Brain microvascular endothelial cell (primary cell): Measurements from ENCODE around the gene HPS1.

Experiments used
- DNase-seq: peaks from one replicate; pipeline ENCODE4 v3.0.0-alpha.2; 2020
- H3K27ac ChIP-seq: fragments of 250-450 bp; sonication (Bioruptor Pico); 2 replicates; pipeline ENCODE4 v1.5.1; 2020; ENCODE audit warnings: mild to moderate bottlenecking, moderate library complexity
- H3K27me3 ChIP-seq: fragments of 250-450 bp; sonication (Bioruptor Pico); replicated peaks from 2 replicates; pipeline ENCODE4 v1.5.1; 2020; ENCODE audit warnings: mild to moderate bottlenecking
- H3K36me3 ChIP-seq: fragments of 250-450 bp; sonication (Bioruptor Pico); replicated peaks from 2 replicates; pipeline ENCODE4 v1.5.1; 2020; ENCODE audit warnings: mild to moderate bottlenecking
- H3K4me3 ChIP-seq: 2 replicates; pipeline ENCODE4 v1.5.1; 2011; ENCODE audit warnings: low read depth, mild to moderate bottlenecking, control low read depth, low read length, moderate library complexity
- CTCF ChIP-seq: IDR thresholded peaks from 2 replicates; pipeline ENCODE4 v1.5.1; 2011; ENCODE audit warnings: low read depth, mild to moderate bottlenecking, moderate library complexity, low read length, control low read depth, inconsistent platforms; ENCODE audit errors: missing control alignments
- in situ Hi-C: cut with HindIII; loops from 2 replicates; pipeline ENCODE4 v1.10.0; 2017; ENCODE audit warnings: low sequenced_read_pairs, low pct_ligation_motif_present

Gene HPS1

DNA sequence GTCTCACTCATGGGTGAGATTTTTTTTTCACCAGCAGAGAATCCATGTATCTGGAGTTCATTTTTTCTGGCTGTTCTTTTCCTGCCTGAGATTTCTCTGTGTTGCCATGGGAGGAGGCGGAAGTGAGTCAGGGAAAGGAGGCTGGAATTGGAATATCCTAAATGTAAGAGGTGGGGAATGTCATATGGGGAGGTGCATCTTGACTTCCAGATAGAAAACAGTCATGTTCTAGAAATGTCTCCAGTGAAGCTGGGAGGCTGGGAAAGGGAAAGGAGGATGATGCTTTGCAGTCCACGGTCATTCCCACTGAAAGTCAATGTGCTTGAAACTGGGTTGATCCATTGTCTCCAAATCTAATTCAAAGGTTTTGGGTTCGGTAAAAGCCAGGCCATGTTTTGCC is 39.7 kb upstream of the HPS1 start:
- no peak overlapping the region for H3K4me3 ChIP-seq
- no peak overlapping the region for H3K27ac ChIP-seq
- in situ Hi-C loops = no loop called here
- no peaks in the 10 kb centered on the region for H3K36me3 ChIP-seq
- no peak for TF ChIP-seq CTCF
- no peaks in the 10 kb centered on the region for H3K27me3 ChIP-seq
- no peak for DNase-seq

GRCh38 chr10:98485959-98486358 is 39.2 kb upstream of the HPS1 start:
- in situ Hi-C loops = no loop called here
- H3K36me3 ChIP-seq = no peaks in the 10 kb centered on the region
- no peaks in the 10 kb centered on the region for H3K27me3 ChIP-seq
- TF ChIP-seq CTCF = no peak
- H3K4me3 ChIP-seq = no peak overlapping the region
- no peak for DNase-seq
- no peak overlapping the region for H3K27ac ChIP-seq

GRCh38 chr10:98483658-98484057 is 36.9 kb upstream of the HPS1 start:
- H3K27me3 ChIP-seq = no peaks in the 10 kb centered on the region
- TF ChIP-seq CTCF = no peak

GRCh38 chr10:98482096-98482495 is 35.4 kb upstream of the HPS1 start:
- in situ Hi-C loops = no loop called here

More at GRCh38 chr10:98483658-98484057, 36.9 kb upstream of the HPS1 start:
- H3K4me3 ChIP-seq = no peak overlapping the region
- H3K36me3 ChIP-seq = no peaks in the 10 kb centered on the region
- no peak overlapping the region for H3K27ac ChIP-seq
- no peak for DNase-seq
- in situ Hi-C loops = no loop called here

GRCh38 chr10:98481404-98481945 is 34.7 kb upstream of the HPS1 start:
- H3K36me3 ChIP-seq = no peaks in the 10 kb centered on the region
- in situ Hi-C loops = no loop called here
- H3K4me3 ChIP-seq = no peak overlapping the region
- no peak overlapping the region for H3K27ac ChIP-seq
- no peak for DNase-seq
- no peak for TF ChIP-seq CTCF
- H3K27me3 ChIP-seq = no peaks in the 10 kb centered on the region

More at GRCh38 chr10:98482096-98482495, 35.4 kb upstream of the HPS1 start:
- Histone ChIP-seq H3K4me3 (no peak overlapping the region), H3K27me3 (no peaks in the 10 kb centered on the region), H3K27ac (no peak overlapping the region), H3K36me3 (no peaks in the 10 kb centered on the region)
- TF ChIP-seq CTCF = no peak
- no peak for DNase-seq

- H3K4me3 ChIP-seq = no peak overlapping the region
- no peaks in the 10 kb centered on the region for H3K36me3 ChIP-seq
- H3K27me3 ChIP-seq = no peaks in the 10 kb centered on the region
- peak; percentile 17 for DNase-seq
- no peak overlapping the region for H3K27ac ChIP-seq
- TF ChIP-seq CTCF = no peak
- in situ Hi-C loops = no loop called here
Observed at GRCh38 chr10:98478430-98479222, 31.9 kb upstream of the HPS1 start.
